Measurements from ENCODE around the gene FFAR2.
"Not testable (repeated sequence)": the region's sequence is repeated elsewhere in the genome, so short reads cannot be mapped to it uniquely, and the experiment has no call there.

The FFAR2 gene

DNA sequence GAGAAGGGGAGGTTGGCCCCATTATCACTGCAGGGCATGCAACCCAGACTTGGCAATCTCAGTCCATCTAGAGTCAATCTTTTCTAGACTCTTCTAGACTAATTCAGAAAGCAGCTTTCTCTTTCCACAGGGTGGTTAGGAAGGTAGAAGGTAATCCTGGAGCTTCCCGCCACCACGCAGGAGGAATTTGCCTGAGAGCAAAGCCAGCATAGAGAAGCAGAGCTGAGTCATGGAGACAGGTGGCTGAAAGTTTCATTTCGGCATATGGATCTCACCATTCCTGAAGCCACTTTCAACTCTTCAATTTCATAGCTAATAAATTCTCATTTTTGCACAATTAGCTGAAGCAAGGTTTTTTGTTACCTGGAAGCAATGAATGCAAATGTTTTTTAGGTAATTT lies 29.0 kb upstream of the FFAR2 start:
- no peak for TF ChIP-seq CTCF (IDR thresholded peaks at IDR 0.05; ENCODE audit: low read depth, low read length)
- TF ChIP-seq, protein P1, sequence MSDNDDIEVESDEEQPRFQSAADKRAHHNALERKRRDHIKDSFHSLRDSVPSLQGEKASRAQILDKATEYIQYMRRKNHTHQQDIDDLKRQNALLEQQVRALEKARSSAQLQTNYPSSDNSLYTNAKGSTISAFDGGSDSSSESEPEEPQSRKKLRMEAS (IDR thresholded peaks at IDR 0.05; ENCODE audit: low read depth, low read length) = no peak
- no peak for TF ChIP-seq POLR2A (IDR thresholded peaks at IDR 0.05; ENCODE audit: extremely low read depth, insufficient read length)
- no peak for TF ChIP-seq MYC (IDR thresholded peaks at IDR 0.05; ENCODE audit: low read depth, low read length)
- H3K4me3 ChIP-seq (ENCODE audit: low read depth, low read length) = no peak overlapping the region
- no peak for DNase-seq (ENCODE audit: low read depth)

GRCh38 chr19:35419805-35420204 lies 28.3 kb upstream of the FFAR2 start:
- DNase-seq (ENCODE audit: low read depth) = no peak
- TF ChIP-seq POLR2A (IDR thresholded peaks at IDR 0.05; ENCODE audit: extremely low read depth, insufficient read length) (no peak), CTCF (IDR thresholded peaks at IDR 0.05; ENCODE audit: low read depth, low read length) (no peak), MYC (IDR thresholded peaks at IDR 0.05; ENCODE audit: low read depth, low read length) (no peak)
- TF ChIP-seq, protein P1 (IDR thresholded peaks at IDR 0.05; ENCODE audit: low read depth, low read length) = no peak
- H3K4me3 ChIP-seq (ENCODE audit: low read depth, low read length) = no peak overlapping the region

- H3K4me3 ChIP-seq (ENCODE audit: low read depth, low read length) = no peak overlapping the region
- TF ChIP-seq CTCF (IDR thresholded peaks at IDR 0.05; ENCODE audit: low read depth, low read length) (no peak), MYC (IDR thresholded peaks at IDR 0.05; ENCODE audit: low read depth, low read length) (no peak), POLR2A (IDR thresholded peaks at IDR 0.05; ENCODE audit: extremely low read depth, insufficient read length) (no peak)
- TF ChIP-seq, protein P1 (IDR thresholded peaks at IDR 0.05; ENCODE audit: low read depth, low read length) = no peak
- no peak for DNase-seq (ENCODE audit: low read depth)
Observed at GRCh38 chr19:35421362-35421761, 26.7 kb upstream of the FFAR2 start.

- DNase-seq (ENCODE audit: low read depth); H3K4me3 ChIP-seq (ENCODE audit: low read depth, low read length): not testable (repeated sequence)
Observed at GRCh38 chr19:35423406-35423805, 24.7 kb upstream of the FFAR2 start.

- no peak for DNase-seq (ENCODE audit: low read depth)
- no peak overlapping the region for H3K4me3 ChIP-seq (ENCODE audit: low read depth, low read length)
- TF ChIP-seq POLR2A (IDR thresholded peaks at IDR 0.05; ENCODE audit: extremely low read depth, insufficient read length) (no peak), CTCF (IDR thresholded peaks at IDR 0.05; ENCODE audit: low read depth, low read length) (no peak), MYC (IDR thresholded peaks at IDR 0.05; ENCODE audit: low read depth, low read length) (no peak)
- TF ChIP-seq, protein P1 (IDR thresholded peaks at IDR 0.05; ENCODE audit: low read depth, low read length) = no peak
Observed at GRCh38 chr19:35425682-35426081, 22.4 kb upstream of the FFAR2 start.

DNA sequence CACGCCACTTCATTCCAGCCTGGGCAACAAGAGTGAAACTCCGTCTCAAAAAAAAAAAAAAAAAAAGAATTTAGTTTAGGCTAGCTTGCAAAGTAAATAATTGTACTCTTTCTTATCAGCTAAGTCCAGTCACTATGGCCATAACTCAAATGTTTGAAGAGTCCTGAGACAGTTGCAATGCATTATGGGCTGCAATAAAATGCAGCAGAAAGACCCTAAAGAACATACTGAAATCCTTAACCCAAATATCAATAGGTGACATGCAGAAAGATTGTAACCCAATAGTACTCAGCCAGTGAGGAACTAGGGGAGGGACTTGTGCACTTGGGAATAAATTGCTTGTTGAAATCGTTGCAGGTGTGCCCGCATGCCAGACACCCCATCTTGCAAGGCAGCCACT lies 20.9 kb upstream of the FFAR2 start:
- TF ChIP-seq, protein P1 (IDR thresholded peaks at IDR 0.05; ENCODE audit: low read depth, low read length) = no peak
- TF ChIP-seq MYC (IDR thresholded peaks at IDR 0.05; ENCODE audit: low read depth, low read length) (no peak), POLR2A (IDR thresholded peaks at IDR 0.05; ENCODE audit: extremely low read depth, insufficient read length) (no peak), CTCF (IDR thresholded peaks at IDR 0.05; ENCODE audit: low read depth, low read length) (no peak)
- no peak overlapping the region for H3K4me3 ChIP-seq (ENCODE audit: low read depth, low read length)

More for the DNA sequence above, 20.9 kb upstream of the FFAR2 start:
- no peak for DNase-seq (ENCODE audit: low read depth)

Data from NB4 (cell line).